GM12864 (cell line): ENCODE measurements around the gene CNGA4.

Source experiments
- DNase-seq: peaks from one replicate; pipeline ENCODE4 v3.0.0-alpha.2; 2011; ENCODE audit warnings: low read depth
- H3K4me3 ChIP-seq: 2 replicates; pipeline ENCODE4 v1.5.1; 2011; ENCODE audit warnings: mild to moderate bottlenecking, low read depth, low read length, control low read depth
- TF ChIP-seq, protein P1 (sequence below): IDR thresholded peaks from 2 replicates; pipeline ENCODE4 v1.5.1; 2011; ENCODE audit warnings: low read depth, mild to moderate bottlenecking, moderate library complexity, low read length, control low read depth, inconsistent platforms; ENCODE audit errors: missing control alignments

The CNGA4 gene, protein sequence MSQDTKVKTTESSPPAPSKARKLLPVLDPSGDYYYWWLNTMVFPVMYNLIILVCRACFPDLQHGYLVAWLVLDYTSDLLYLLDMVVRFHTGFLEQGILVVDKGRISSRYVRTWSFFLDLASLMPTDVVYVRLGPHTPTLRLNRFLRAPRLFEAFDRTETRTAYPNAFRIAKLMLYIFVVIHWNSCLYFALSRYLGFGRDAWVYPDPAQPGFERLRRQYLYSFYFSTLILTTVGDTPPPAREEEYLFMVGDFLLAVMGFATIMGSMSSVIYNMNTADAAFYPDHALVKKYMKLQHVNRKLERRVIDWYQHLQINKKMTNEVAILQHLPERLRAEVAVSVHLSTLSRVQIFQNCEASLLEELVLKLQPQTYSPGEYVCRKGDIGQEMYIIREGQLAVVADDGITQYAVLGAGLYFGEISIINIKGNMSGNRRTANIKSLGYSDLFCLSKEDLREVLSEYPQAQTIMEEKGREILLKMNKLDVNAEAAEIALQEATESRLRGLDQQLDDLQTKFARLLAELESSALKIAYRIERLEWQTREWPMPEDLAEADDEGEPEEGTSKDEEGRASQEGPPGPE

DNA sequence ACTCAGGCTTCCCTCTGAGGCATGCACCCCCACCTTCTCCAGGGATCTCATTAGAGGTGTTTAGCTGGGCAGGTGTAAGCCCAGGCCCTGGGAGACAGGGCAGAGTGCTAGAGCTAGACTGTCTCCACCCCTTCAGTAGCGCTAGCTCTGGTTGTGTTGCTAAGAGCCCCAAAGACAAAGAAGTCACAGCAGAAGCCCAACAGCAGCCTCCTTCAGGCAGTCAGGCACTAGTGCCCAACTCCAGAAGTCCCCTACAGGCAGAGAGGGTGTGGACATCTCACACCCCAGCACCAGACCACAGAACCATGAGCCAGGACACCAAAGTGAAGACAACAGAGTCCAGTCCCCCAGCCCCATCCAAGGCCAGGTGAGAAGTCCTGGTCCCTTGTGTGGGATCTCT, at the start of gene CNGA4:
Gene CNGA4 (plus strand): TSS at position 188 of the 400 bp plus-strand sequence. CDS start 118 bp downstream, at position 306.
- DNase-seq: no peak
- TF ChIP-seq, protein P1, sequence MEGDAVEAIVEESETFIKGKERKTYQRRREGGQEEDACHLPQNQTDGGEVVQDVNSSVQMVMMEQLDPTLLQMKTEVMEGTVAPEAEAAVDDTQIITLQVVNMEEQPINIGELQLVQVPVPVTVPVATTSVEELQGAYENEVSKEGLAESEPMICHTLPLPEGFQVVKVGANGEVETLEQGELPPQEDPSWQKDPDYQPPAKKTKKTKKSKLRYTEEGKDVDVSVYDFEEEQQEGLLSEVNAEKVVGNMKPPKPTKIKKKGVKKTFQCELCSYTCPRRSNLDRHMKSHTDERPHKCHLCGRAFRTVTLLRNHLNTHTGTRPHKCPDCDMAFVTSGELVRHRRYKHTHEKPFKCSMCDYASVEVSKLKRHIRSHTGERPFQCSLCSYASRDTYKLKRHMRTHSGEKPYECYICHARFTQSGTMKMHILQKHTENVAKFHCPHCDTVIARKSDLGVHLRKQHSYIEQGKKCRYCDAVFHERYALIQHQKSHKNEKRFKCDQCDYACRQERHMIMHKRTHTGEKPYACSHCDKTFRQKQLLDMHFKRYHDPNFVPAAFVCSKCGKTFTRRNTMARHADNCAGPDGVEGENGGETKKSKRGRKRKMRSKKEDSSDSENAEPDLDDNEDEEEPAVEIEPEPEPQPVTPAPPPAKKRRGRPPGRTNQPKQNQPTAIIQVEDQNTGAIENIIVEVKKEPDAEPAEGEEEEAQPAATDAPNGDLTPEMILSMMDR: no peak
- H3K4me3 ChIP-seq: no peak within 1 kb of the TSS

DNA sequence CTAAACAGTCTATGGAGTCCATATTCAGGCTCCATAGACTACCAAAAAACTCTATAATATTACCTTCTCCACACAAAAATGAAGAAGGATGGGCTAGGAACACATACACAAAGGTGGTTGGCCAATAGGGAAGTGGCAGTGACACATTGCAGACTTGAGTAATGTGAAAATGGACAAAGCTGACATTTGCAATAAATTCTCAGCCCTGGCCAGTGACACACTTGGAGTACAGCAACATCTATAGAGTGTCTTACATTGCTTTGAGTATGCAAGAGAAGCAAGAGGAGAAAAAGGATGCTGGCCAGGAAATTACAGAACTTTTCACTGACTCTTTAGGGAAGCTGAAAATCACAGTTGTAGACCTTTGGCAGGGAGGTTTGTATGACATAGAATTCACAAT, 47.1 kb upstream of the CNGA4 start:
- TF ChIP-seq, protein P1: no peak
- H3K4me3 ChIP-seq: no peak overlapping the region
- no peak for DNase-seq

DNA sequence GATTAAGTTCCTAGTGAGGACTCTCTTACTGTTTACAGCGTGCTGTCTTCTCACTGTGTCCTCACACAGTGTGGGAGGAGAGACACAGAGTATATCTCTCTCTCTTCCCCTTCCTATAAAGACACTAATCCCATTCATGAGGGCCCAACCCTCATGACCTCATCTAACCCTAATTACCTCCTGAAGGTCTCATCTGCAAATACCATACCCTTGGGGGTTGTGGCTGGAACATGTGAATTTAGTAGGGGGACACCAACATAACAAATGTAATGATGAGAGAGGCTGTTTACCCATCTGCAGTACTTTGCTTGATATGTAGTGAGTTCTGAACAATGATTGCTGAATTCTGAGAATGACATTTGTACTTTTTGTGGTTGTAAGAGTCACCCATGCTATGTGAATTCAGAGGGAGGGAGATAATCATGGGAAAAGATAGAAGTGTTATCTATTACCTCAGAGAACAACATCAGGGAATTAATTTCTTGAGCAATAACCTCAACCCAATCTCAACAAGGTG, 44.8 kb upstream of the CNGA4 start:
- DNase-seq: no peak
- H3K4me3 ChIP-seq: no peak overlapping the region
- TF ChIP-seq, protein P1: no peak

DNA sequence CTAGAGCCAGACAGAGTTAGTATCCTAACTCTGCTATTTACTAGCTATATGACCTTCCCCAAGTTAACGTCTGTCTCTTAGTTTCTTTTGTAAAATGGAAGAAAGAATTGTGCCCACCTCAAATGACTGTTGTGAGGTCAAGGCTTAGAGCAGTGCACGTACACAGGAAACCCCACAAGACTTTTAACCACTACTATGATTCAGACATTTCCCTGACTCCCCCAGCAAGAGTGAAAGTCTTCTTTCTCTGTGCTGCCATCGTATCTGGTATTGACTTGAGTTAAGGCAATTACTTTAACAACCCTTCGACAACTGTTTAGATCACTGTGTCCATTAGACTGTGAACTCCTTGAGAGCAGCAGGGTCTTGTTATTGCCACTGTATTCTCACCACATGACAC, 42.5 kb upstream of the CNGA4 start:
- no peak overlapping the region for H3K4me3 ChIP-seq
- no peak for DNase-seq
- TF ChIP-seq, protein P1: no peak

DNA sequence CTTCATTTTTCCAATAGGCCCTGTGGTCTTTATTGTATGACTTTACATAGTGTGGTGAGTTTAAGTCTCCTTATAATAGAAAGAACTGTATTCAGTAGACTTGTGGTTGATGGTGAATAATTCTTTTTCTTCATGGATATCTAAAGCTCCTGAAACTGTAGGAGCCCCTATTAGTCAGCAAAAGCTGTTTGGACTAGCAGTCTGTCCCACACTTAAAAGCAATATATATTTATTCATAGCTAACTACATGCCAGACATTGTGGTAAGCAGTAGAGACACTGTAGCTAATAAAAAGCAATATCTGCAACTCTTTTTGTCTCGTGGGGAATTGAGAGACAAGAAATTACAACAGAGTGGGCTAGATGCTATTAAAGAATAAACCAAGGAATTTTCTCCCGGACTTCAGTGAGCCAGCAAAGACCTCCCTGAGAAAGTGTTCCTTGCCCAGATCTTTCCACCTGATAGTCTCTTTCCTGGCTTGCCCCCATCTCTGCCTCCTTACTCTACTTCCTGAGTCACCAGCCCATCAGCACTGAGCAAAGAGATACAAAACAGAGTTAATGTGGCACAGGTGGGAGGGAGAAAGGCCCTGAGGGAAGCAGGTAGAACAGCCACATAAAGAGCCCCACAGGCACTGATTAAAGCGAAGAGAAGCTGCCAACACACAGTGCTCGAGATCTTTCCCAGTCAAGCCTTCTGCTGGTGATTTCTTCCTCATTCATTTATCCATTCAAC, 41.3 kb upstream of the CNGA4 start:
- DNase-seq: no peak
- TF ChIP-seq, protein P1: no peak
- no peak overlapping the region for H3K4me3 ChIP-seq

DNA sequence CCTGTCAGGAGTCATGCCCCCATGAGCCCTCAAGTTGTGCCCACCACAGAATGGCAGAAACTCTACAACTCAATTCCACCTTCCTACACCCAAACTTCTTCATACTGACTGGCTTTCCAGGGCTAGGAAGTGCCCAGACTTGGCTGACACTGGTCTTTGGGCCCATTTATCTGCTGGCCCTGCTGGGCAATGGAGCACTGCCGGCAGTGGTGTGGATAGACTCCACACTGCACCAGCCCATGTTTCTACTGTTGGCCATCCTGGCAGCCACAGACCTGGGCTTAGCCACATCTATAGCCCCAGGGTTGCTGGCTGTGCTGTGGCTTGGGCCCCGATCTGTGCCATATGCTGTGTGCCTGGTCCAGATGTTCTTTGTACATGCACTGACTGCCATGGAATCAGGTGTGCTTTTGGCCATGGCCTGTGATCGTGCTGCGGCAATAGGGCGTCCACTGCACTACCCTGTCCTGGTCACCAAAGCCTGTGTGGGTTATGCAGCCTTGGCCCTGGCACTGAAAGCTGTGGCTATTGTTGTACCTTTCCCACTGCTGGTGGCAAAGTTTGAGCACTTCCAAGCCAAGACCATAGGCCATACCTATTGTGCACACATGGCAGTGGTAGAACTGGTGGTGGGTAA, 39.6 kb upstream of the CNGA4 start, which contains the start of gene OR52W1:
Gene OR52W1 (plus strand): TSS at position 51 of the 637 bp plus-strand sequence. CDS start 0 bp downstream, at position 51.
- TF ChIP-seq, protein P1: no peak
- no peak for DNase-seq
- H3K4me3 ChIP-seq: no peak within 1 kb of the TSS
